HepG2 (cell line): Measurements from ENCODE around the gene CKLF. TPM values are rescaled to one million over a fixed set of nuclear protein-coding genes. Genes with fewer than 3 reads are reported as not detected.

Experiments used
- ATAC-seq: fragments of 200-7000 bp; cut with Tn5 transposase; 3 replicates; pipeline ENCODE4 v1.9.1; 2020; ENCODE audit warnings: mild to moderate bottlenecking, moderate library complexity
- BruUV-seq: library from RNA; stranded (reverse); fragments of 400-500 nt; replicated peaks from 2 replicates; lab custom pipeline; 2021; lab: Mats Ljungman, UMichigan
- CTCF ChIA-PET: fragments of 300-600 bp; formaldehyde crosslinking; extraction: SDS; loops from one replicate; lab custom pipeline; 2021; ENCODE audit warnings: low total read pairs, inconsistent platforms, low intra/inter-chr PET ratio; lab: Yijun Ruan, JAX
- POLR2A ChIA-PET: fragments of 350-600 bp; sonication (Branson Sonifier 250); formaldehyde crosslinking; loops from one replicate; lab custom pipeline; 2020; ENCODE audit warnings: antibody characterized with exemption, inconsistent platforms; lab: Yijun Ruan, JAX
- DNase-seq: peaks from one replicate; pipeline ENCODE4 v3.0.0-alpha.2; 2015; ENCODE audit warnings: low spot score
- FAIRE-seq: peaks from 3 replicates; lab custom pipeline; 2011; peaks lifted over from hg19 to GRCh38; lab: Jason Lieb, UNC
- H2AFZ ChIP-seq: one replicate; pipeline ENCODE4 v1.6.1; 2011; ENCODE audit warnings: low read length, inconsistent platforms
- H3K27ac ChIP-seq: fragments of 300-600 bp; 3 replicates; pipeline ENCODE4 v1.8.0; 2011; ENCODE audit warnings: mixed run types, mild to moderate bottlenecking, mixed read lengths, low read length, inconsistent platforms; ENCODE audit not compliant: insufficient read depth; ENCODE audit errors: extremely low read length
- H3K27me3 ChIP-seq, 2 experiments: fragments of 200-600 bp in 1 of 2; 2 replicates in 1 of 2; 3 replicates in 1 of 2; pipeline versions ENCODE4 v1.6.0 to v1.8.0; 2011; ENCODE audit warnings: low read length in 2 of 2, mild to moderate bottlenecking in 2 of 2, moderate library complexity in 2 of 2, inconsistent platforms in 1 of 2; ENCODE audit not compliant: insufficient read depth in 2 of 2, control insufficient read depth in 1 of 2
- H3K36me3 ChIP-seq, 2 experiments: fragments of 200-600 bp in 1 of 2; replicated peaks in 1 of 2; 2 replicates in 1 of 2; 3 replicates in 1 of 2; pipeline versions ENCODE4 v1.5.1 to v1.8.0; 2011; ENCODE audit warnings: low read length in 2 of 2, inconsistent platforms in 1 of 2; ENCODE audit not compliant: insufficient read depth in 2 of 2, control insufficient read depth in 1 of 2
- H3K4me1 ChIP-seq: 2 replicates; pipeline ENCODE4 v1.5.1; 2012; ENCODE audit warnings: low read length, inconsistent platforms; ENCODE audit not compliant: insufficient read depth
- H3K4me2 ChIP-seq: 2 replicates; pipeline ENCODE4 v1.6.0; 2011; ENCODE audit warnings: low read depth, low read length, inconsistent platforms
- H3K4me3 ChIP-seq, 3 experiments: fragments of 200-600 bp in 1 of 3; sonication (generic), shearing (Covaris generic) in 1 of 3; replicated peaks in 1 of 3; 2 replicates each; pipeline ENCODE4 v1.5.1; 2011 to 2016; ENCODE audit warnings: low read length in 3 of 3, inconsistent platforms in 2 of 3, low read depth in 2 of 3, mild to moderate bottlenecking in 2 of 3, control low read depth in 1 of 3, mixed read lengths in 1 of 3; ENCODE audit not compliant: insufficient read depth in 1 of 3
- H3K79me2 ChIP-seq: one replicate; pipeline ENCODE4 v1.6.1; 2011; ENCODE audit warnings: low read length, inconsistent platforms; ENCODE audit not compliant: insufficient read depth
- H3K9ac ChIP-seq: 2 replicates; pipeline ENCODE4 v1.6.0; 2011; ENCODE audit warnings: mild to moderate bottlenecking, low read depth, low read length, inconsistent platforms; ENCODE audit not compliant: insufficient read depth
- H3K9me3 ChIP-seq: 2 replicates; pipeline ENCODE4 v1.5.1; 2012; ENCODE audit warnings: mild to moderate bottlenecking, low read length
- H4K20me1 ChIP-seq: 2 replicates; pipeline ENCODE4 v1.6.0; 2011; ENCODE audit warnings: inconsistent platforms, mild to moderate bottlenecking, low read length, moderate library complexity; ENCODE audit not compliant: insufficient read depth
- GATAD1 ChIP-seq: IDR thresholded peaks from 2 replicates; pipeline ENCODE4 v1.6.1; 2016; ENCODE audit warnings: missing genetic modification reagents, missing compliant biosample characterization
- GATAD2A ChIP-seq: IDR thresholded peaks from 2 replicates; pipeline ENCODE4 v1.6.1; 2016
- MIER2 ChIP-seq: IDR thresholded peaks from 2 replicates; pipeline ENCODE4 v1.6.1; 2016; ENCODE audit warnings: missing biosample characterization, missing genetic modification reagents
- NCOA2 ChIP-seq: sonication (generic); formaldehyde crosslinking; IDR thresholded peaks from 2 replicates; pipeline ENCODE4 v1.8.0; 2022; ENCODE audit warnings: inconsistent platforms
- RBAK ChIP-seq: sonication (generic); formaldehyde crosslinking; IDR thresholded peaks from 2 replicates; pipeline ENCODE4 v1.5.1; 2020; ENCODE audit warnings: mild to moderate bottlenecking, missing genetic modification reagents
- TFAP4 ChIP-seq: sonication (generic); IDR thresholded peaks from 2 replicates; pipeline ENCODE4 v1.6.1; 2016; ENCODE audit warnings: low read depth, borderline replicate concordance
- YEATS2 ChIP-seq: sonication (generic); formaldehyde crosslinking; IDR thresholded peaks from 2 replicates; pipeline ENCODE4 v1.4.0; 2020; ENCODE audit warnings: missing genetic modification reagents, borderline replicate concordance
- ZFP90 ChIP-seq: sonication (generic); formaldehyde crosslinking; IDR thresholded peaks from 2 replicates; pipeline ENCODE4 v1.8.0; 2022; ENCODE audit warnings: missing genetic modification reagents, mild to moderate bottlenecking, inconsistent platforms, borderline replicate concordance
- ZNF17 ChIP-seq: sonication (generic); formaldehyde crosslinking; IDR thresholded peaks from 2 replicates; pipeline ENCODE4 v1.5.0; 2020; ENCODE audit warnings: mild to moderate bottlenecking, missing genetic modification reagents
- ZNF335 ChIP-seq: sonication (generic); formaldehyde crosslinking; IDR thresholded peaks from 2 replicates; pipeline ENCODE4 v1.4.0; 2020; ENCODE audit warnings: missing genetic modification reagents
- ZNF564 ChIP-seq: sonication (generic); formaldehyde crosslinking; IDR thresholded peaks from 2 replicates; pipeline ENCODE4 v1.8.1; 2023; ENCODE audit warnings: mild to moderate bottlenecking, missing genetic modification reagents
- ZNF879 ChIP-seq: sonication (generic); formaldehyde crosslinking; IDR thresholded peaks from 2 replicates; pipeline ENCODE4 v1.8.1; 2023; ENCODE audit warnings: missing genetic modification reagents
- WGBS: methylation state at CpG from one replicate; pipeline ENCODE4 v1.1.6; 2017; ENCODE audit warnings: low lambda C conversion rate; 5-methylcytosine and 5-hydroxymethylcytosine counted together
- in situ Hi-C: cut with HindIII; loops from 2 replicates; pipeline ENCODE4 v1.10.0; 2017; ENCODE audit warnings: low pct_unique_long_range_greater_than_20kb; ENCODE audit not compliant: extremely low pct_ligation_motif_present
- intact Hi-C: fragments of 100-400 bp; cut with micrococcal nuclease; formaldehyde crosslinking; loops from one replicate; pipeline ENCODE4 v1.10.0; 2022; ENCODE audit not compliant: unreplicated experiment
- polyA plus RNA-seq, 8 experiments: library from polyadenylated mRNA; depleted of rRNA in 3 of 8; stranded (reverse) in 7 of 8; unstranded in 1 of 8; fragments of >200 nt; fragmentation: Illumina TruSeq in 4 of 8; extraction: Trizol in 4 of 8; gene quantifications; 2 replicates each; pipeline versions ENCODE4 v1.2.1 to v1.2.3, GENCODE V29; 2011 to 2016; ENCODE audit warnings: low read depth in 4 of 8, missing spikeins in 1 of 8, mixed read lengths in 1 of 8; ENCODE audit not compliant: insufficient read depth in 1 of 8
- total RNA-seq, 5 experiments: library from RNA; depleted of rRNA; stranded (reverse); fragments of >200 nt; fragmentation: Illumina TruSeq; extraction: Trizol; gene quantifications; 2 replicates each; pipeline ENCODE4 v1.2.3, GENCODE V29; 2016; ENCODE audit warnings: low read depth in 1 of 5

The CKLF gene
- total and polyA plus RNA-seq, 2 of the 13 experiments (the other 11 are each of a cell fraction or from before 2014, with no cell fraction given) = 120 to 167 TPM

- TF ChIP-seq NCOA2 (CRISPR knock-in tag) (no peak), GATAD1 (CRISPR knock-in tag) (no peak), ZFP90 (no peak)
- TF ChIP-seq, all 625 proteins: peak for 0
Measured at GRCh38 chr16:66561381-66562080, 9.2 kb downstream of the CKLF start (continued).

DNA sequence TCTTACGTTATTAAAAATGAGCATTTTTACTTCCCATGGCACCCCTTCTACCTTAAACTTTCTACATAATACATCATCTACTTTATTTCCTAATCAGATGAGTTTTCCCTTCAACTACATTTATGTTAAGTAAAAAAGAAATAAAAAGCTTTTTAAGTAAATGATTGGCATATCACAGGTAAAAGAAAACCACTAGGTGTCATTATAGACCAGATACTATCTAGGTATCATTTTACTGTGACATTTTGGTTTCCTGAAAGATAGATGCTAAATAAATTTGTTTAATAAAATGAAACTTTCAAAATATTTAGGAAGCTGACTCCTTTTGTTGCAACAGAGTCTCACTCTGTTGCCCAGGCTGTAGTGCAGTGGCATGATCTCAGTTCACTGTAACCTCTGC, 10.0 kb downstream of the CKLF start:
- FAIRE-seq = no peak
- in situ Hi-C loops = no loop called here

More for the DNA sequence above, 10.0 kb downstream of the CKLF start:
- H3K4me2 ChIP-seq = no peak overlapping the region
- no peak overlapping the region for H3K27ac ChIP-seq
- peaks cover 12% of the 10 kb centered on the region for H3K4me1 ChIP-seq
- intact Hi-C loops = no loop called here
- ATAC-seq (no peak), DNase-seq (no peak)
- TF ChIP-seq YEATS2 (CRISPR knock-in tag) (no peak), TFAP4 (no peak), RBAK (CRISPR knock-in tag) (no peak), ZNF564 (CRISPR knock-in tag) (no peak), ZNF335 (CRISPR knock-in tag) (no peak), MIER2 (no peak), ZNF879 (CRISPR knock-in tag) (no peak), GATAD2A (CRISPR knock-in tag) (no peak), ZNF17 (CRISPR knock-in tag) (no peak)
- no TSS peak for BruUV-seq
- WGBS = 96% methylated on average over 1 of the region's 1 CpG
- CTCF ChIA-PET = interaction anchor here (1.5 kb wide), 1 partner anchor 43 kb away, joined by 5 read pairs; no protein-coding TSS in a partner anchor
- H3K9me3 ChIP-seq = no peaks in the 10 kb centered on the region
- H4K20me1 ChIP-seq = 0 out of 2 replicates have a peak, but pooled peaks cover 2% of the 10 kb centered on the region
- H2AFZ ChIP-seq = no peak overlapping the region
- H3K79me2 ChIP-seq = peaks cover 3% of the 10 kb centered on the region
- H3K9ac ChIP-seq = no peak overlapping the region
- H3K27me3 ChIP-seq = no peaks in the 10 kb centered on the region
- POLR2A ChIA-PET = interaction anchor here (2.9 kb wide), 1 partner anchor 10 kb away, joined by 18 read pairs; the partner anchor contains the start of gene CKLF
- no peak overlapping the region for H3K4me3 ChIP-seq
- peaks cover 8 to 47% of the 10 kb centered on the region in 2 experiments; a peak in 4 of 5 replicates for H3K36me3 ChIP-seq
